ENCODE results near the gene STK32B. TPM values are rescaled to one million over a fixed set of nuclear protein-coding genes. Genes with fewer than 3 reads are reported as not detected.

The STK32B gene
- polyA plus RNA-seq, 4 donors: 0.27 to 0.75 (median 0.58) TPM; not detected in 1

- no peaks in the 10 kb centered on the region for H3K4me1 ChIP-seq (ENCODE audit: control insufficient read depth in 3 of 3, insufficient read depth in 2 of 3, low read depth in 1 of 3, low read length in 2 of 3)
- 72 to 80% (median 77%) methylated on average over 4 of the region's 4 CpGs for WGBS, 3 donors
- no peaks in the 10 kb centered on the region for H3K36me3 ChIP-seq (ENCODE audit: control insufficient read depth in 3 of 3, insufficient read depth in 2 of 3, low read depth in 1 of 3, low read length in 3 of 3)
- no peak for DNase-seq
- H3K27ac ChIP-seq (ENCODE audit: low read depth in 1 of 3, low read length in 2 of 3): no peak overlapping the region
- no peaks in the 10 kb centered on the region for H3K27me3 ChIP-seq (ENCODE audit: control insufficient read depth in 3 of 3, insufficient read depth in 3 of 3, low read length in 3 of 3)
- H3K4me3 ChIP-seq (ENCODE audit: low read depth in 1 of 3, low read length in 3 of 3): no peak overlapping the region
- FAIRE-seq: no peak
- peaks cover 0 to 7% of the 10 kb centered on the region in 2 donors for H3K9me3 ChIP-seq (ENCODE audit: control insufficient read depth in 2 of 2, insufficient read depth in 1 of 2, low read depth in 1 of 2, low read length in 1 of 2)
Observed at GRCh38 chr4:5399124-5399523, 347.8 kb downstream of the STK32B start.

DNA sequence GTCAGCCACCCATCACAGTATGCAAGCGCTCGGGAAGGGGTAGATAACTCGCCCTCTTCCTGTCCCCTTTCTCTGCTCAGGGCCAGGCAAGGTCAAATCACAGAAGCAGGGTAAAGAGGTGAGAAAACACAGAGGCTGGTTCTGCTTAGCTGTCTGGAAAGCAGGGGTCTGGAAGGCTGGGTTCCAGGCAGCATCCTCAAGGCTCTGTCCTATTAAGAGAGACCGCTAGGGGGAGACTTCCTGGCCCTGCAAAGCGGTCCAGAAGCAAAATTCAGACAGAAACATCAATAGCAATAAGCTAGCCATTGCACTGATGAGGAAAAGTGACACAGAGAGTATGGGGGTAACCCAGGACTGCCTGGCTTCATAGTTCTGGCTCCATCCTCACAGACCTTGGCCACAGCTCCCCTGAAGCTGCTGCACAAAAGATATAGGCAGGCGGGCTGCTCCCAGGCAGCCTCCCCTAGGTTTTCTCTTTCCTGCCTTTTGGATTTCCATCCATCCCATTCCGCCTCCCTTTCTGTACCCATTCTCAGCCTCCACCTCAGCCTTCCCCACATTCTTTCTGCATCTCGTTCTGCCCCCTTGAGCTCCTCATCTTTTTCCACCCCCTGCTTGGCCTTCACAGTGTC, 348.6 kb downstream of the STK32B start:
- H3K27me3 ChIP-seq (ENCODE audit: control insufficient read depth in 3 of 3, insufficient read depth in 3 of 3, low read length in 3 of 3): no peaks in the 10 kb centered on the region
- FAIRE-seq: no peak
- DNase-seq: peak; percentile 7 to 31
- no peaks in the 10 kb centered on the region for H3K36me3 ChIP-seq (ENCODE audit: control insufficient read depth in 3 of 3, insufficient read depth in 2 of 3, low read depth in 1 of 3, low read length in 3 of 3)
- H3K9me3 ChIP-seq (ENCODE audit: control insufficient read depth in 2 of 2, insufficient read depth in 1 of 2, low read depth in 1 of 2, low read length in 1 of 2): peaks cover 0 to 7% of the 10 kb centered on the region in 2 donors
- H3K4me1 ChIP-seq (ENCODE audit: control insufficient read depth in 3 of 3, insufficient read depth in 2 of 3, low read depth in 1 of 3, low read length in 2 of 3): no peaks in the 10 kb centered on the region
- no peak overlapping the region for H3K4me3 ChIP-seq (ENCODE audit: low read depth in 1 of 3, low read length in 3 of 3)
- no peak overlapping the region for H3K27ac ChIP-seq (ENCODE audit: low read depth in 1 of 3, low read length in 2 of 3)
- 52 to 58% (median 53%) methylated on average over 8 of the region's 8 CpGs for WGBS, 3 donors

GRCh38 chr4:5403746-5404497, 352.6 kb downstream of the STK32B start:
- no peak for FAIRE-seq
- DNase-seq: no peak
- Histone ChIP-seq H3K4me1 (ENCODE audit: control insufficient read depth in 3 of 3, insufficient read depth in 2 of 3, low read depth in 1 of 3, low read length in 2 of 3) (no peaks in the 10 kb centered on the region), H3K27me3 (ENCODE audit: control insufficient read depth in 3 of 3, insufficient read depth in 3 of 3, low read length in 3 of 3) (no peaks in the 10 kb centered on the region), H3K27ac (ENCODE audit: low read depth in 1 of 3, low read length in 2 of 3) (no peak overlapping the region), H3K36me3 (ENCODE audit: control insufficient read depth in 3 of 3, insufficient read depth in 2 of 3, low read depth in 1 of 3, low read length in 3 of 3) (no peaks in the 10 kb centered on the region), H3K9me3 (ENCODE audit: control insufficient read depth in 2 of 2, insufficient read depth in 1 of 2, low read depth in 1 of 2, low read length in 1 of 2) (peaks cover 0 to 31% of the 10 kb centered on the region in 2 donors), H3K4me3 (ENCODE audit: low read depth in 1 of 3, low read length in 3 of 3) (no peak overlapping the region)
- WGBS, 3 donors: 78 to 86% (median 79%) methylated on average over 7 of the region's 7 CpGs

- WGBS, 3 donors: 57 to 72% (median 66%) methylated on average over 2 of the region's 2 CpGs
- Histone ChIP-seq H3K27ac (ENCODE audit: low read depth in 1 of 3, low read length in 2 of 3) (no peak overlapping the region), H3K27me3 (ENCODE audit: control insufficient read depth in 3 of 3, insufficient read depth in 3 of 3, low read length in 3 of 3) (no peaks in the 10 kb centered on the region), H3K4me1 (ENCODE audit: control insufficient read depth in 3 of 3, insufficient read depth in 2 of 3, low read depth in 1 of 3, low read length in 2 of 3) (no peaks in the 10 kb centered on the region), H3K36me3 (ENCODE audit: control insufficient read depth in 3 of 3, insufficient read depth in 2 of 3, low read depth in 1 of 3, low read length in 3 of 3) (no peaks in the 10 kb centered on the region), H3K4me3 (ENCODE audit: low read depth in 1 of 3, low read length in 3 of 3) (no peak overlapping the region), H3K9me3 (ENCODE audit: control insufficient read depth in 2 of 2, insufficient read depth in 1 of 2, low read depth in 1 of 2, low read length in 1 of 2) (peaks cover 0 to 24% of the 10 kb centered on the region in 2 donors)
- no peak for FAIRE-seq
- DNase-seq: no peak
Observed at GRCh38 chr4:5409237-5409636, 358.0 kb downstream of the STK32B start.

GRCh38 chr4:5409972-5410618, 358.8 kb downstream of the STK32B start:
- Histone ChIP-seq H3K27ac (ENCODE audit: low read depth in 1 of 3, low read length in 2 of 3) (no peak overlapping the region), H3K9me3 (ENCODE audit: control insufficient read depth in 2 of 2, insufficient read depth in 1 of 2, low read depth in 1 of 2, low read length in 1 of 2) (peaks cover 0 to 22% of the 10 kb centered on the region in 2 donors), H3K27me3 (ENCODE audit: control insufficient read depth in 3 of 3, insufficient read depth in 3 of 3, low read length in 3 of 3) (no peaks in the 10 kb centered on the region), H3K4me3 (ENCODE audit: low read depth in 1 of 3, low read length in 3 of 3) (peak overlapping the region in 1 of 3 donors; percentile 35), H3K4me1 (ENCODE audit: control insufficient read depth in 3 of 3, insufficient read depth in 2 of 3, low read depth in 1 of 3, low read length in 2 of 3) (no peaks in the 10 kb centered on the region), H3K36me3 (ENCODE audit: control insufficient read depth in 3 of 3, insufficient read depth in 2 of 3, low read depth in 1 of 3, low read length in 3 of 3) (no peaks in the 10 kb centered on the region)
- peak; percentile 14 to 43 for DNase-seq
- WGBS, 3 donors: 16 to 50% (median 35%) methylated on average over 6 of the region's 6 CpGs
- no peak for FAIRE-seq

GRCh38 chr4:5412296-5412695, 361.0 kb downstream of the STK32B start:
- Histone ChIP-seq H3K4me1 (ENCODE audit: control insufficient read depth in 3 of 3, insufficient read depth in 2 of 3, low read depth in 1 of 3, low read length in 2 of 3) (no peaks in the 10 kb centered on the region), H3K4me3 (ENCODE audit: low read depth in 1 of 3, low read length in 3 of 3) (no peak overlapping the region), H3K27me3 (ENCODE audit: control insufficient read depth in 3 of 3, insufficient read depth in 3 of 3, low read length in 3 of 3) (no peaks in the 10 kb centered on the region), H3K27ac (ENCODE audit: low read depth in 1 of 3, low read length in 2 of 3) (no peak overlapping the region), H3K36me3 (ENCODE audit: control insufficient read depth in 3 of 3, insufficient read depth in 2 of 3, low read depth in 1 of 3, low read length in 3 of 3) (no peaks in the 10 kb centered on the region), H3K9me3 (ENCODE audit: control insufficient read depth in 2 of 2, insufficient read depth in 1 of 2, low read depth in 1 of 2, low read length in 1 of 2) (peaks cover 0 to 13% of the 10 kb centered on the region in 2 donors)
- no peak for DNase-seq
- 76 to 81% (median 77%) methylated on average over 4 of the region's 4 CpGs for WGBS, 3 donors
- FAIRE-seq: no peak

DNA sequence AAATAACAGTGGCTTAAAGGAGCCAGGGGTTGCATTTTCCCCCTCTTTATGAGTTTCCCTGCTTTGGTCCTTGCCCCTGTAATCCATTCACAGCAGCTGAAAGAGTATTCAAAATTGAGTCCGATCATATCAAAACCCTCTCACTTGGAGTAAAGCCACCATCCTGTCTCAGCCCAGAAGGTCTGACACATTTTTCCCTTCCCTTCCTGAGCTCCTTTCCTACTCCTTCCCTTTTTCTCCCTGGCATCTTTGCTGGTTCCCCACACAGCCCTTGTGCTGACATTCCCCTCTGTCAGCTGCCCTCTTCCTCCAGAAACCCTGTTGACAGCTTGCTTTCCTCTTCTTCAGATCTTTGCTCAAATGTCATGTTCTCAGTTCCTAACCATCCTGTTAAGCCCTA, 361.5 kb downstream of the STK32B start:
- Histone ChIP-seq H3K36me3 (ENCODE audit: control insufficient read depth in 3 of 3, insufficient read depth in 2 of 3, low read depth in 1 of 3, low read length in 3 of 3) (no peaks in the 10 kb centered on the region), H3K4me1 (ENCODE audit: control insufficient read depth in 3 of 3, insufficient read depth in 2 of 3, low read depth in 1 of 3, low read length in 2 of 3) (no peaks in the 10 kb centered on the region), H3K4me3 (ENCODE audit: low read depth in 1 of 3, low read length in 3 of 3) (no peak overlapping the region), H3K27me3 (ENCODE audit: control insufficient read depth in 3 of 3, insufficient read depth in 3 of 3, low read length in 3 of 3) (no peaks in the 10 kb centered on the region), H3K27ac (ENCODE audit: low read depth in 1 of 3, low read length in 2 of 3) (no peak overlapping the region), H3K9me3 (ENCODE audit: control insufficient read depth in 2 of 2, insufficient read depth in 1 of 2, low read depth in 1 of 2, low read length in 1 of 2) (peaks cover 0 to 9% of the 10 kb centered on the region in 2 donors)
- 89 to 100% (median 91%) methylated on average over 1 of the region's 1 CpG for WGBS, 3 donors
- no peak for DNase-seq
- no peak for FAIRE-seq

DNA sequence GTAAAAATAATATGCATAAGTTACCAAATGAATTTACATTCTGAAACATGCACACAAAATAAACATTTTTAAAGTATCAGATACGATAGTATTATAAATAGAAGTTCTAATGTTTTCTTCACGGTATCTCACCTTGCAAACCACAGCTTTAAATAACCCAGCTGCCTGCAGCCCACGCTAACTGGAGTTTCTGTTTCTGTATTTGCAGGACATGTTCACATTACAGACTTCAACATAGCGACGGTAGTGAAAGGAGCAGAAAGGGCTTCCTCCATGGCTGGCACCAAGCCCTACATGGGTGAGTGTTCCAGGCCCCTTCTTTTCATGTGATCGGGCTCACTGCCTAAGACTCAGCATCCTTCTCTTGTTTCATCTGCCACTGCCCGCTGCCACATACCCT, 365.4 kb downstream of the STK32B start:
- Histone ChIP-seq H3K4me3 (ENCODE audit: low read depth in 1 of 3, low read length in 3 of 3) (no peak overlapping the region), H3K27ac (ENCODE audit: low read depth in 1 of 3, low read length in 2 of 3) (no peak overlapping the region), H3K9me3 (ENCODE audit: control insufficient read depth in 2 of 2, insufficient read depth in 1 of 2, low read depth in 1 of 2, low read length in 1 of 2) (peaks cover 0 to 5% of the 10 kb centered on the region in 2 donors), H3K4me1 (ENCODE audit: control insufficient read depth in 3 of 3, insufficient read depth in 2 of 3, low read depth in 1 of 3, low read length in 2 of 3) (no peaks in the 10 kb centered on the region), H3K27me3 (ENCODE audit: control insufficient read depth in 3 of 3, insufficient read depth in 3 of 3, low read length in 3 of 3) (no peaks in the 10 kb centered on the region), H3K36me3 (ENCODE audit: control insufficient read depth in 3 of 3, insufficient read depth in 2 of 3, low read depth in 1 of 3, low read length in 3 of 3) (no peaks in the 10 kb centered on the region)
- no peak for DNase-seq
- FAIRE-seq: no peak
- 75 to 86% (median 75%) methylated on average over 7 of the region's 7 CpGs for WGBS, 3 donors
